HG03378 (cell line): ENCODE results near the gene STK4.
"Not testable (repeated sequence)": the region's sequence is repeated elsewhere in the genome, so short reads cannot be mapped to it uniquely, and the experiment has no call there.

Source experiments
- ATAC-seq: cut with Tn5 transposase; IDR thresholded peaks from one replicate; pipeline ENCODE4 v1.9.1; 2021; ENCODE audit warnings: mild to moderate bottlenecking, moderate library complexity; ENCODE audit not compliant: unreplicated experiment

The STK4 gene

GRCh38 chr20:44981736-44982406 is 15.6 kb downstream of the STK4 start:
- no peak for ATAC-seq

DNA sequence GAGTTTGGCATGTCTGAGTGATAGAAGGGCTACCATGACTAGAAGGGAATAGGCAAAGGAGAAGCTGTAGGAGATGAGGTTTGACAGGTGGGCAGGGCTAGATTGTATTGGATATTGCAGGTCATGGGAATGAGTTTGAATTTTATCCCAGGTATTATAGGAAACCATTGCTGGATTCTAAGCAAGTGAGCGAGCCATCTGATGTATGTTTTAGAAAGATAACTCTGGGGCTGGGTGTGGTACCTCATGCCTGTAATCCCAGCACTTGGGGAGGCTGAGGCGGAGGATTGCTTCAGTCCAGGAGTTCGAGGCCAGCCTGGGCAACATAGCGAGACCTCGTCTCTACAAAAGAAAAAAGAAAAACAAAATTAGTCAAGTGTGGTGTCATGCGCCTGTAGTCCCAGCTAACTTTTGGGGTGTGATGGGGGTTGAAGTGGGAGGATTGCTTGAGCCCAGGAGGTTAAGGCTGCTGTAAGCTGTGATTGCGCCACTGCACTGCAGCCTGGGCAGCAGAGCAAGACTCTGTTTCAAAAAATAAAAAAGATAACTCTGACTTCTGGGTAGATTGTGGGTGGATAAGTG is 16.9 kb downstream of the STK4 start:
- no peak for ATAC-seq

- ATAC-seq, result no peak
Measured at GRCh38 chr20:44988631-44989171, 22.4 kb downstream of the STK4 start.

DNA sequence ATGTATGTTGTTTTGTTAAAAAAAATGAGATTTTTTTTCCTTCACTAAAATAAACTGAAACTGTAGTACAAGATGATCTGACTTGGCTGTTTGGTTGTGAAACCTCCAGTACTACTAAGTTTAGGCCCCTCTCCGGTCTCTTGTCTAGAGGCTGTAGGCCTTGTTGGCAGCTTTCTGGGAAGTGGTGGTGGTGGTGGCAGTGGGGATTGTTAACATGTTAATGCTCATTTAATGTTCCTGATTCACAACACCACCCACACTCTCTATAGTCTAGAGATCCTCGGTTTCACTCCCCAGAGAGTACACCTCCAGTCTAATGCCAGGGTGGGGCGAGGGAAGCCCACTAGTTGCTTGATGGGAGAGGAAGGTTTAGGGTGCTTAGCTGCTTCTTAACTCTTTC is 24.1 kb downstream of the STK4 start:
- no peak for ATAC-seq

DNA sequence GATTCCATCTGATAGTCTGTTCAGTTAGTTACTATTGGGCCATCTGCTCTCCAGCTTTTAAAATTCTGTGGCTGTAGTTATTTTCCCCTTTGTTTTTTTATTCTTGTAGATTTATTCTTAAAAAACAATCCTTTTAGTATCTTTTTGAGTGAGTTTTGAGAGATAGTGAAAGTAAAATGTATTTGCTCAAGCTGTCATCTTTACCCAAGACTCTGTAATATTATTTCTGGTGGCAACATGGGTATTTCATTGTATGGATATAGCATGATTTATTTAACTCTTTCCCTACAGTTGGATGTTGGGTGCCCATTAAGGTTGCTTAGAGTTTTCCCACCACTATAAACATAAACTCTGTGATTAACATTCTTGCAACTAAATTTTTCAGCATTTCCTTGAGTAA is 24.6 kb downstream of the STK4 start:
- no peak for ATAC-seq

GRCh38 chr20:44993343-44993742 is 27.0 kb downstream of the STK4 start:
- no peak for ATAC-seq

DNA sequence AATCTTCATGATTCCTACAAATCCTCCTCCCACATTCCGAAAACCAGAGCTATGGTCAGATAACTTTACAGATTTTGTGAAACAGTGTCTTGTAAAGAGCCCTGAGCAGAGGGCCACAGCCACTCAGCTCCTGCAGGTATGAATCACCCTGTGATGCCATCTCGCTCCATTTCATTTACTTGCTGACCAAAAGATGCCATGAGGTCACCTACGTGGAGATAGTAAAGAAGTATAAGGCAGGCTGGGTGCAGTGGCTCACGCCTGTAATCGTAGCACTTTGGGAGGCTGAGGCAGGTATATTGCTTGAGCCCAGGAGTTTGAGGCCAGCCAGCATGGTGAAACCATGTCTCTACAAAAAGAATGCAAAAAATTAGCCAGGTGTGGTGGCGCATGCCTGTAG is 30.9 kb downstream of the STK4 start:
- ATAC-seq, result no peak

GRCh38 chr20:44997668-44998067 is 31.4 kb downstream of the STK4 start:
- ATAC-seq, result no peak

- no peak for ATAC-seq
Measured at GRCh38 chr20:45008521-45009049, 42.3 kb downstream of the STK4 start.

DNA sequence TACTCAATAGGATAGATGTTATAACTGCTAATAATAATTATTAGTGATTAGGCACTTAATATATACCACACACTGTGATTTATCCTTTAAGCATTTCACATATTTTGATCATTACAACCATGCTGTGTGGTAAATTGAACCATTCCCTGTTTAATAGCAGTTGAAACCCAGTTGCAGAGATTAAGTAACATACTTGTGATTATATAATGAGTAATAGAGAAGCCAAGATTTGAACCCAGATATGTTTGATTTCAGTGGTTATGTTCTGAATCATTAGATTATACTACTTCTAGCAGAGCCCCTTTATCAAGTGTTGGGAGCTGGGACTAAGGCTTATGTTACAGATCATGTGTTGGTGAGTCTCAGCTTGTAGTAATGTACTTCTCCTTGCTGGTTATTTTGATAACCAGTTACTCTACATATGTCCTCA is 44.1 kb downstream of the STK4 start:
- no peak for ATAC-seq

GRCh38 chr20:45011108-45011526 is 44.8 kb downstream of the STK4 start:
- ATAC-seq, result no peak

GRCh38 chr20:45012682-45013302 is 46.5 kb downstream of the STK4 start:
- ATAC-seq, result no peak

DNA sequence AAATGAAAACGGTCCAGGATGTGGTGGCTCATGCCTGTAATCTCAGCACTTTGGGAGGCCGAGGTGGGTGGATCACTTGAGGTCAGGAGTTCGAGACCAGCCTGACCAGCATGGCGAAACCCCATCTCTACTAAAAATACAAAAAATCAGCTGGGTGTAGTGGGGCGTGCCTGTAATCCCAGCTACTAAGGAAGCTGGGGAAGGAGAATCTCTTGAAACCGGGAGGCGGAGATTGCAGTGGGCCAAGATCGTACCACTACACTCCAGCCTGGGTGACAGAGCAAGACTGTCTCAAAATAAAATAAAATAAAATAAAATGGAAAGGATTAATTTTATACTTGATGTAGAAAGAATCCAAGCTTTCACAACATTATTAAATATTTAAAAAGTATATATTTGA is 47.8 kb downstream of the STK4 start:
- ATAC-seq, result not testable (repeated sequence)

- no peak for ATAC-seq
Measured at GRCh38 chr20:45014671-45015415, 48.5 kb downstream of the STK4 start.

GRCh38 chr20:45016089-45016671 is 49.9 kb downstream of the STK4 start:
- no peak for ATAC-seq

DNA sequence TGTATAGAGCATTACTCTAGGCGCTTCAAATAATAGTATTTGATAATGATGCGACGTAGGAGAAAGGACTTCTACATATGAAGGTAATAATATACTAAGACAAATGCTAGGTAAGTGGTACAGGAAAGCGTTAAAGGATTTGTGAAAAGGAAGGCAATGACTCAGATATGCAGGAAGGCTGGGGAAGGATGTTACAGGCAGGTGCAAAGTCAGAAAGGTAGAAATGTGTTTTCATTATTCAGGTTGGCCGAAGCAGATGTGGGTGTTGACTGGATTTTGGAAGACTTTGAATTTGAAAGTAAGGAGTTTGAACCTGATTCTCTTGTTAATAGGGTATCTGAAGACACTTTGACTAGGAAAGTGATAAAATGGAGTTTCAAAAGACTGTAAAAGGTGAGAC is 51.0 kb downstream of the STK4 start:
- ATAC-seq, result no peak

- ATAC-seq, result no peak
Measured at GRCh38 chr20:45017857-45018256, 51.5 kb downstream of the STK4 start.

GRCh38 chr20:45019027-45019761 is 52.9 kb downstream of the STK4 start:
- no peak for ATAC-seq

GRCh38 chr20:45019762-45020123 is 53.4 kb downstream of the STK4 start:
- no peak for ATAC-seq

- no peak for ATAC-seq
Measured at GRCh38 chr20:45020236-45020886, 54.0 kb downstream of the STK4 start.
